Renal pelvis (tissue), 4 donors: ENCODE data around the gene SPRN. TPM values are rescaled to one million over a fixed set of nuclear protein-coding genes. Genes with fewer than 3 reads are reported as not detected.
"Not testable (repeated sequence)": the region's sequence is repeated elsewhere in the genome, so short reads cannot be mapped to it uniquely, and the experiment has no call there.

ENCODE experiments used
- DNase-seq: peaks from one replicate; pipeline ENCODE4 v3.0.0-alpha.2; 2013
- polyA plus RNA-seq, 3 donors: library from polyadenylated mRNA; unstranded; fragments of 120-200 nt; gene quantifications; one replicate each; pipeline ENCODE4 v1.2.1, GENCODE V29; 2013; ENCODE audit not compliant: insufficient read length in 3 of 3

Gene SPRN
- polyA plus RNA-seq, 3 donors, result 4.6 to 6.7 (median 6.1) TPM

DNA sequence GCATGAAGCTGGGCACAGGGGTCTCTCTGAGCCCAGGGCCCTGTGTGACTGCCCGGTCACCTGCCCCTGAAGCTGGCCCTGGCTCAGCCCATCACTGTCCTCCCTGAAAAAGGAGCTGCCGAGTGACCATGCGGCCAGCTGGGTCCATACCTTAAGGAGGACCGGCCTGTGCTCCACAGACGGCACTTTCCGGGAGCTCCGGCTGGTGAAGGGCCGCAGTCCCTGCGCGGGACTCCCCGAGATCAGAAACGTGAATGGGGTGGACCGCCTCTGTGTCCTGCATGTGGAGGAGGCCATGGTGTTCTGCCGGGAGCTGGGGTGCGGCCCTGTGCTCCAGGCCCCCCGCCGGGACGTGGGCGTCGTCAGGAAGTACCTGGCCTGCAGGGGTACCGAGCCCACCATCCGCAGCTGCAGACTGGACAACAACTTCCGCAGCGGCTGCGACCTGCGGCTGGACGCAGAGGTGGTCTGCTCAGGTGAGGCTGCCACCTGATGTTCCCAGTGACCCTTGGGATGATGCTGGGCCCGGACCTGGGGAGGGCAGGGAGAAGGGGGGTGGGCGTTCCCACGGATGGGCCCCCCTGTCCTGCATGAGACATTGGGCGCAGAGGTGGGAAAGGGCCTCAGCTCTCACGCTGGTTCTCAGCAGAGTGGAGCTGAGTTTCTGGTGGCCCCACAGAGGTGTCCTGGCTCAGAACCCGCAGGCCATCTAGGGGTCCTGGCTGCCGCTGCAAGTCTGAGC is 32.8 kb upstream of the SPRN start:
- no peak for DNase-seq

DNA sequence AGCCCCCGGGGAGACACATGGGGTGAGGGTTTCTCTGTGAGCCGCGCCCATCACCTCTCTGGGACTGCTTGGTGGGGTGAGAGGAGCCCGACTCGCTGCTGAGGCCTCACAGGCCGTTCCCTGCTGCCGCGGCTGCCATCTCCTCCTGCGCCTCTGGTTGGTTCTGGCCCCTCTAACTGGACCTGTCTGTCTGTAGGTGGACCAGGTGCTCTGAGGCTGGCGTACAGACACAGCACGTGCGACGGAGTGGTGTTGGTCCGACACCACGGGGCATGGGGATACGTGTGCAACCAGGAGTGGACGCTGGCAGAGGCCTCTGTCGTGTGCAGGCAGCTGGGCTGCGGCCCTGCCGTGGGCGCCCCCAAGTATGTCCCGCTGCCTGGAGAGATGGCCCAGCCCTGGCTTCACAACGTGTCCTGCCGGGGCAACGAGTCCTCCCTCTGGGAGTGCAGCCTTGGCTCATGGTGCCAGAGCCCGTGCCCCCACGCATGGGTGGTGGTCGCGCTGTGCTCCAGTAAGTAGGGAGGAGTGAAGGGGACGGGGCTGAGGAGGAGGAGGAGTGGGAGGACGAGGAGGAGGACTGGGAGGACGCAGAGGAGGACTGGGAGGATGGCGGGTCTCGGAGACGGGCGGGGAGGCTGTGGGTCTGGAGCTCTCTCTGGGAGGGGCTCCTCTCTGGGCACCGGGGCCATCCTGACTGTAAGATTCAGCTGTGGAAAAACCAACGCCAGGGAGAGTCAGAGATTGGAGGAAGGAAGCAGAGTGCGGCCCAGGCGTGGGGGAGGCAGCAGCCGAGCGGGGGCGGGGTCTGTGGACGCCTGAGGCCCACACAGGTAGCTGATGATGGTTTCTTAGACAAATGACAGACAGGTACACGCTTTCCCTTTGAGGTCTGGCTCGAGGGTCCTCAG is 31.9 kb upstream of the SPRN start:
- DNase-seq, result no peak

DNA sequence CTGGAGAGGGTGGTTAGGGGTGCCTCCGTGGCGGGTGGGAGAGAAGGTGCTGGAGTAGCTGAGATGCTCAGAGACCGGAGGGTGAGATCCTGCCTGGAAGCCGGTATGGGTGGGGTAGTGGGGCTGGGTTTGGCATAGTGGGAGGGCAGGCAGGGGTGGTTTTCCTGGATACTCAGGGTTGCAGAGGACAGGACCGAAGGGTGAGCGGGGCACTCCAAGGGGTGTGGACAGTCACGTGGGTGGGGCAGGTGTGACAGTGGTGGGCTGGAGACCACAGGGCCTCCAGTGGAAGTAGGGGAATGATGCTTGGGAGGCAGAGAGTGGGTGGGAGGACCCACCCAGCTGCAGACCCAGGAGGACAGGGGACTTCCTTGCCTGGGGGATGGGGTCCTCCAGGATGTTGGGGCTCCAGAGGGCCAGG is 31.2 kb upstream of the SPRN start:
- no peak for DNase-seq

DNA sequence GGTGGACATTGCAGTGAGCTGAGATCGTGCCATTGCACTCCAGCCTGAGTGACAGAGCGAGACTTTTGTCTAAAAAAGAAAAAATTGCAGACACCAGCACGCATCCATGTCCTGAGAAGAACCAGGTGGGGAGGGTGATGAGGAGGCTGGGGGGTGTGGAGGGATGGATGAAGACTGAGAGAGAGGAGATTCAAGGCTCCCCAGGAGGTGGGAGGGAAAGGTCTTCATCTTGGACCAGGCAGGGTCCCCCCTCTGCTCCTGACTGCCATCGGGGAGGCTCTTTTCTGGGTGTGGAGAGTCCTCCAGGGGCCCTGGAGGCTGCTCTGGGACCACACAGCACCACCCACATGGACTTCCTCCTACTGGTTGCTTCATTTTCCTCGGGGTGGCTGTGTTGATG is 30.8 kb upstream of the SPRN start:
- no peak for DNase-seq

DNA sequence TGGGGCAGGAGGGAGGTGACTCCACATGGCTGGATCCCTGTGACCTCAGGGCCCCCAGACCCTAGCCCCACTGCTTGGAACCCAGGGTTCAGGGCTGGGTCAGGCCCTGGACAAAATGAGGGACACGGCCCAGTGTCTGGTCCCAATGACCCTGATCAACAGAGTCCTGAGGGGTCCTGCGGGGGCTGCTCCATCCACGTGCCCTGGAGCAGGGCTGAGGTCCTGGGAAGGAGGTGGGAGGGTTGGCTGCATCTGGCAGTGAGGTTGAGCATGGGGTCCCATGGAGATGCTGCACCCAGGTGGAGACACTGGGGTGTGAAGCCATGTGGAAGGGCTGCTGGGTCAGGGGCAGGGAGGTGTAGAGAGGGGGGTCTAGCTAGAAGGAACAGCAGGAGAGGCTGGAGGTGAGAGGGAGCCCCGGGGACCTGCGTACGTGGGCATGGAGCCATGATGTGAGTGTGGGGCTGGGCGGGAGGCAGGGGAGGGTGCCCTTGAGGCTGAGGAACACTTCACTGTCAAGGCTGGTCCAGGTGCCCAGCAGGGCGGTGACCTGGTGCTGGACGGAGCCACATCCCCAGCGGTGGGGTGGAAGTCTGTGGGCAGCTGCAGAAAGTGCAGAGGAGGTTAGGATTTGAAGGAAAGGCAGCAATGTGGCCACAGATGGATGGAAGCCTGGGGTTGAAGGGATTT is 29.9 kb upstream of the SPRN start:
- DNase-seq, result no peak

DNA sequence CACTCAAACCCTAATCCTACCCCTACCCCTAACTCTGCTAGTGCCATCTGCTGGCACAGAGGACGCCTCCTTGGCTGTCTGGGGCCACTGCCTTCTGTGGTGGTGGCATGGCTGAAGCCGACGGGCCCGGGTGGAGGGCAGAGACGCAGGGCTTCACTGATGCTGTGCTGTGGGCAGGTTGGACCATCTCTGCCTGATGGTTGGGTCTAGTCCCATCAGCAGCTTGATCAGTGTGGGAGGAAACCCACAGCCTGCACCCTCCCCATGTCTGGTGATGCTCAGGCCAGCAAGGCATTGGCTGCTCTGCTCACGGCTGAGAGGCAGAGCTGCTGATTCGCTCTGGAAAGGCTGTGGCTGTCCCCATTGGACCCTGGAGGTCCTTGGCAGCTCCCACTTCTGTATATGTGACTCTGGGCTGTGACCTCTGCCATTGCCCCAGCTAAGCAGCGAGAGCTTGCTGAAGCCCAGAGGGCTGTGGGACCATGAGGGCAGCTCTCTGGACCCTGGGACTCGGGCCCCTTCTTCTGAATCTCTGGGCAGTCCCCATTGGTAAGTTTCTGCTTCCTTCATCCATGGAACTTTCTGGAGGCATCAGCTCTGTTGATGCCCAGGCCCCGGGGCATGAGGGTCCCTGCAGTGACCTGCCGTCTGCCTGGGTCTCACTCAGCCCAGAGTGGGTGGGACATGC is 29.2 kb upstream of the SPRN start, which contains the start of gene SCART1:
SCART1 (plus strand) TSS at position 430 of the 688 bp plus-strand sequence; CDS start at position 483, 53 bp downstream.
- no peak for DNase-seq

DNA sequence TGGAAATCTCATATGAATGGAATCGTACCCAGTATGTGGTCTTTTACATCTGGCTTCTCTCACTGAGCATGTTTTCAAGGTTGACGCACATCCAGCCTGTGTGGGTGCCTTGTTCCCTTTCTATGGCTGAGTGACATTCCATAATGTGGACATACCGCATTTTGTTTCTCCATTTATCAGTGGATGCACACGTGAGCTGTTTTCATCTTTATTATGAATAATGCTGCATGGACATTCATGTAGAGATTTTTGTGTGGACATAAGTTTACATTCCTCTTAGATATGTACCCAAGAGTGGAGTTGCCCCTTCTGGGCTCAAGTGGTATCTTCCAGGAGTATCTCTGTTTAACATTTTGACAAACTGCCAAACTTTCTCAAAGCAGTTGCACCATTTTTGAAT is 28.0 kb upstream of the SPRN start:
- DNase-seq, result no peak

DNA sequence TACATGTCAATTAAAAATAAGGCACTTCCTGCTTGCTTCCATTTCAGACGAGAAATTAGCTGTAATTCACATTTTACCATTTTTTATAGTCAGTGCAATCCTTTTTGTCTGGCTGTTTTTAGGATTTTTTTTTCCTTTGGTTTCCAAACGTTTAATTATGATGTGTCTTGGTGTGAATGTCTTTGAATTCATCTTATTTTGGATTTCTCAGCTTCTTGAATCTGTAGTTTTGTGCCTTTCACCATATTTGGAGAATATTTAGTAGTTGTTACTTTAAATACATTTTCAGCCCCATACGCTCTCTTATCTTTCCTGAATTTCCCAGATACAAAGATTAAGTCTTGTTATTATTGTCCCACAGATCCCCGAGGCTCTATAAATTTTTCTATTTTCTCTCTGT is 26.9 kb upstream of the SPRN start:
- DNase-seq, result no peak

DNA sequence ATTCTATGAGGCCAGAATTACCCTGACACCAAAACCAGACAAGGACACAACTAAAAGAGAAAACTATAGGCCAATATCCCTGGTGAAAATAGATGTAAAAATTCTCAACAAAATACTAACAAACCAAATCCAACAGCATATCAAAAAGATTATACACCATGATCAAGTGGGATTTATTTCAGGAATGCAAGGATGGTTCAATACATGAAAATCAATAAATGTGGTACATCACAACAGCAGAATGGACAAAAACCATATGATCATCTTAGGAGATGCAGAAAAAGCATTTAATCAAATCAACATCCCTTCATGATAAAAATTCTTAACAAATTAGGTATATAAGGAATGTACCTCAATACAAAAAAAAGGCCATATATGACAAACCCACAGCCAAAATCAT is 23.7 kb upstream of the SPRN start:
- DNase-seq, result no peak

DNA sequence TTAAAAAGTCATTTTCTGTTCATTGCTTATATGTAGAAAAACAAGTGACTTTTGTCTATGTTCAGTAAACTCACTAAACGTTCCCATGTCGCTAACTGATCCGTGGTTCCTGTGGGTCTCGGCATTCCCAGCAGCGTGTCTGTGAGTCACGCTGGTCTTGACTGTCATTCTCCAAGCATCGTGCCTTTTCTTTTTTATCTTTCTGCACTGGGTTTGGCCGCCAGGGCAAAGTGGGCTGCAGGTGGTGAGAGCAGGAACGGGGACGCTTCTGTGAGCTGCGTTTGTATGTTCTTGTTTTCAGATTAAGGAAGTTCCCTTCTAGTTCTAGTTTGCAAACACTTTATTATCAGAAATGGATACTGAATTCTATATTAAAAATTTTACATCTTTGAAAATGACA is 22.6 kb upstream of the SPRN start:
- no peak for DNase-seq

DNA sequence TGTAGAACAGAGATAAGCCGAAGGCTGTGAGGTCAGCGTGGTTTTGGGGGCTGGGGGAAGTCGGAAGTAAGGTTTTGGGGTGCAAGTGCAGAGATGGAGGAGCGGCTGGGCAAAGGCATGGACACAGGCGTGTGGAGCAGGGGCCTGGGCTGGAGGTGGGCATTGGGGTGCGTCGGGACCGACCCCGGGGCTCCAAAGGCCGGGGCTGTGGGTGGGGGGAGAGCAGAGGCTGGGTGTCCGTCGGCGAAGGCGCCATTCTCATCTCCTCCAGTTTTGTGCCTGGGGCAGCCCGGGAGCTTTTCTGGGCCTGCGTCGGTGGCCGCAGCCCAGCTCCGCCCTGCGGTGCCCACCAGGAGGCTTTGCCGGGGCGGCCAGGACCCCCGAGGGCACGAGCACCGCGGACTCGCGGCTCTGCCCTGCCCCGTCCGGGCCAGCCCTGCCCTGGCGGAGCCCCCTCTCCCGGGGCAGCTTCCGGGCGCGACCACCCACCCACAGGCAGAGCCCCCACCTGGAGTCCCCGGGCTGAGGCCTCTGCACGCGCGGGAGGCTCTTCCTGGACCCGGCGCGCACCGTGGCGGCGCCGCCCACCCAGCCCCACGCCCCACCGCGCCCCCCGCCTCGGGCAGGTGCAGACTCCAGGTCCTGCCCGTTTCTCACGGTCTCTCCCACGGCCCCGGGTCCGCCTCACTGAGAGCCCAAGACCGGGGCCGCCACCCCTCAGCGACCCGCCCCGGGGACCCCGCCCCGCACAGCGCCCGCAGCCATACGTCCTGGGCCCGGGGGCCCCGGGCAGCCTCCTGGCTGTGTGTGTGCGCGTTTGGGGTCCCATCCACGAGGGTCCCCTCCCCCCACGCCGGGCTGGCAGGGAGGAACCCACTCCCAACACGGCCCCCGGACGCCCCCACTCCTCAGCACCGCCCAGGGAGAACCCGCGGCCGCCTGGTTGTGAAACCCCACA is 21.6 kb upstream of the SPRN start:
- no peak for DNase-seq

DNA sequence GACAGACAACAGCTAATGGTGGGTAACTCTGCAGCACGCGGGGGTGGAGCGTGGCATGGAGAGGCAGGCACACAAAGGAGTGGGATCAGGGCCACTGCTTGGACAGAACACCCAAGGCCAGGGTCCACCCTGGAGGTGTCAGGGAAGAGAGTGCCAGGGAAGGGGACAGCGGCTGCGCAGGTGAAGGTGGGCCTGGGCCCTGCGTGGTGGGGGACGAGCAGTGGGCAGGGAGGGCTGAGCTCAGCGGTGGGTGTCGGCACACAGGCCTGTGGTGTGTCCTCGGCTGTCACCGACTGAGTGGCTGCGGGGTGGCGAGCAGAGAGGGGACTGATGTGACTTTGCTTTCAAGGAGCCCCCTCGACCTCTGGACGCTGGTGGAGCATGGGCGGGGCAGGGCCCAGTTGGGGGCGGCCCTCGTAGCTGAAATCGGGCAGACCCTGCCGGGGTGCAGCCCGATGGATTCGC is 20.9 kb upstream of the SPRN start:
- DNase-seq, result no peak

DNA sequence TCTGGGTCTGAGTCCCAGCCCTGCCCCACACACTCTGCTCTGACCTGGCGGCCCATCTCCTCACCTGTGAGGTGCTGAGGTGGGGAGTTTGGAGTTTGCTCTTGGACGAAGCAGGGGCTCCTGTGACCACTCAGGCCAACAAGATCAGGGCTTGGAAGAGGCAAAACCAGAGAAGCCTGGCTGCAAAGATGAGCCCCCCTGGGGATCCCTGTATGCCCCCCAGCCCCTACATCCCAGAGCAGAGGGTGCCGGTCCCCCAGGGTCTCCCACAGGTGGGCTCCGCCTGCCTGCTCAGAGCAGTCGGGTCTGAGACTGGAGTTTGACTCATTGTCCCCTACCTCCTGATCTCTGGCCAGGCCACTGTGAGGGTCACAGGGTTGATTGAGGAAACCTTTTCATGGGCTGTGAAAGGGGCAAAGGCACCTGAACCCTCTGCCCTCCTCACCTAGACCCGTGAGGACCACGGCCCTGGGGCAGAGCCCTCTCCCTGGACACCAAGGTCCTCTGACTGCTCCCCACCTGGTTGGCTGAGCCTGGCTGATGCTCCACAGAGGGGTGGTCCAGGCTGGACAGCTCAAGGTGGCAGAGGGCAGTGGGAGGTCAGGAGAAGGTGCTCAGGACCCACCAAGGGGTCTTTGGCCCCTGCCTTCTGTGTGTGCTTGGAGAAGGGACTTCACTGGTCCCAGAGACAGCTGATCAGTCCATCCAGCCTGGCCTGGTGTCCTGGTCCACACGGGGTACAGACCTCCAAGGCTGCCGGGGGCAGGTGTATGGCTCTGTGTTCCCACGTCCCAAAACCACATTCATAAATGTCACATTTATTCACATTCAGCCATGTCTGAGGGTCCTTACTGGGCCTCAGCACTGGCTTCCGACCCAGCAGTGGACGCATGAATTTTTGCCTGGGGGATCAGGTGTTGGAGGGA is 20.2 kb upstream of the SPRN start:
- DNase-seq, result no peak

DNA sequence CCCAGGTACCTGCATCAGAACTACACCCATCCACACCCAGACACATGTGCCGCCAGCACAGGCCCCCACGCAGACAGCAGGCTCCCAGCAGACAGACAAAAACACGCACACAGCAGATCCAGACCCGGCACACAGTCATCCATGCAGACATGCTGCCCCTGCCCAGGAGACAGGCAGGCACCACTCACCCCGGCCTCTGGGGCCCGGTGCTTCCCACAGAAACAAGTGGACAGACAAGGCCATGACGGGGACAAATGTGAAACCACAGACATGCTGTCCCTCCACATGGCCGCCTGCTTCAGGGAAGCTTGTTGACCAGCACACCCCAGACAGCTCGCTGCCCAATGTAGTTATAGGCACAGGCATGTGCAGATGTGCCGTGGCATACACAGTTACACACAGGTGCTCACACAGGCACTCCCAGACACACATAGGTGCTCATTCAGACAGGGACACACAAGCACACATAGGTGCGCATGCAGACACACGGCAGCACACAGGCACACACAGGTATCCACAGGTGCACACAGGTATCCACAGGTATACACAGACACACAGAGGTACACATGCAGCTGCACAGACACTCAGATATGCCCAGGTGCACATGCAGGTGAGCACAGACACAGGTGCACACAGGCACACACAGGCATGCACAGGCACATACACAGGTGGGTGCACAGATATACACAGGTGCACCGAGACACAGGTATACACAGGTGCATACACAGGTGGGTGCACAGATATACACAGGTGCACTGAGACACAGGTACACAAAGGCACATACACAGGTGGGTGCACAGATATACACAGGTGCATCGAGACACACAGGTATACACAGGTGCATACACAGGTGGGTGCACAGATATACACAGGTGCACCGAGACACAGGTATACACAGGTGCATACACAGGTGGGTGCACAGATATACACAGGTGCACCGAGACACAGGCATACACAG is 18.8 kb upstream of the SPRN start:
- no peak for DNase-seq

DNA sequence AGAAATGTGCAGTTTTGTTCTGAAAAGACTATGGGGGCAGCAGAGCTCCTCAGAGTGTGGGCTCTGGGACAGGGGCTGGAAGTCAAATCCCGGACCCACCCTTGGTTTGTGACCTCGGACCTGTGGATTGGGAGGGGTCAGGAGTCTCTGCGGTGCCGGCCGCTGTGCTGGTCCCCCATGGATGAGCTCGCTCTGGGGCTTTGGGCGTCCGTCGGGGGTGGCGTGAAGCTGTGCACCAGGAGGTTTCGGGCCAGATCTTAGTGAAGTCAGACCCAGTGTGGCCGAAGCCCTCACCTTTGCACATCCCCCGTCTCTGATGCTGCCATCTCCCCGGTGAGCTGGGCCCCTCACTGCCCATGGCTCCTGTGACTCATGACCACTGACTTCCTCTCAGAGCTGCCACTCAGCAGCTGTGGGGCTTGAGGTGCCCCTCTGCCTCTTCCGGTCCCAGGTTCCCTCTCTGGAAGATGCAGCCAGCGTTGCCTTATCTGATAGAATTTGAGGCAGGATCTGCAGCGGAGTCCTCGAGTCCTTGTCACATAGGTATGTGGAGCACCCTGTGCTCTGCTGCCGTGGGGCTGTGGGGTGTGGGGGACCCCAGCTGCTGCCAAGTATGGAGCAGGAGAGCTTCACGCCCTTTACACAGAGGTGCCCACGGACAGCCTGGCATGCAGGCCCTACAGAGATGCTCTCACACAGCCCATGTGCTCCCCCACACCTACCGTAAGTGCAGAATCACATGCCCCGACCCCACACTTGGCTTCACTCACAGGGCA is 18.0 kb upstream of the SPRN start:
- DNase-seq, result no peak

DNA sequence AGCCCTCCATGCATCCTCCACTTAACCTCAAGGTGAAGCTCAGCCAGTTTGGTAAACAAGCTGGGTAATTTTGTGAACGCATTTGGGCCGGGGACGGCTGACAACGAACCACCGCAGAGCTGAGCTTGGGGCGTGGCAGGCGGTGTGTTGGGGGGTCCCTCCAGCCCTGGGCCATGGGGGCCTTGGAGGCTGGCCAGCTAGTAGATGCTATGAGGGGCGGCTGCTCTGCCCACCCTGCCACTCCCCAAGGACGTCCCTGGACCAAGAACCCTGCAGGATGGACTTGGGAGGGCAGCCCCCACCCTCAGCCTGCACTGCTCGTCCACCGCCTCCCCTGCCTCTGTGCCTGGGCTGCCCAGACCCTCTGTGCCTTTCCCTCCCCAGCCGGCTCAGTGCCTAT is 17.4 kb upstream of the SPRN start:
- no peak for DNase-seq

DNA sequence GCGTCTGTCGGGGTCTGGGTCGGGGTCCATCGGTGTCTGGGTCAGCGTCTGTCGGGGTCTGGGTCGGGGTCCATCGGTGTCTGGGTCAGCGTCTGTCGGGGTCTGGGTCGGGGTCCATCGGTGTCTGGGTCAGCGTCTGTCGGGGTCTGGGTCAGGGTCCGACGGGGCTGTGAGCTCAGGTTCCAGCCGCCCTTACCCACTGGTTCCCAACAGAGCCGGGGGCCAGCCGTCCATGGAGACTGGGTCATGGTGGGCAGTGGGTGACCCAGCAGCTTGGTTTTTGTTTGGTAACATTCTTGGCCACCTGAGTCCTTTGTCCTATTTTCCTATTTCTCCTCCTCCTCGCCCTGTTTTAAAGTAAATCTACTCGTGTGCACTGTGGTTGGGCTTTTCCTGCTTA is 16.9 kb upstream of the SPRN start:
- DNase-seq, result not testable (repeated sequence)
